Colonic mucosa (tissue), 4 donors: ENCODE measurements around the gene KCNJ6. TPM values are rescaled to one million over a fixed set of nuclear protein-coding genes. Genes with fewer than 3 reads are reported as not detected.

Experiments
- DNase-seq: peaks from one replicate; pipeline ENCODE4 v3.0.0-alpha.2; 2020
- H3K27ac ChIP-seq: fragments of 200-600 bp; one replicate; pipeline ENCODE4 v1.8.0; 2021
- H3K27me3 ChIP-seq: fragments of 200-600 bp; one replicate; pipeline ENCODE4 v1.8.0; 2021
- H3K36me3 ChIP-seq: fragments of 200-600 bp; one replicate; pipeline ENCODE4 v1.8.0; 2021
- H3K4me1 ChIP-seq: fragments of 200-600 bp; one replicate; pipeline ENCODE4 v1.8.0; 2021; ENCODE audit warnings: mild to moderate bottlenecking
- H3K4me3 ChIP-seq: fragments of 200-600 bp; one replicate; pipeline ENCODE4 v1.8.0; 2021
- H3K9ac ChIP-seq, 2 donors: one replicate each; pipeline ENCODE4 v1.7.0; 2013; ENCODE audit warnings: control low read depth in 2 of 2, low read depth in 2 of 2, low read length in 2 of 2
- H3K9me3 ChIP-seq: fragments of 200-600 bp; one replicate; pipeline ENCODE4 v1.8.0; 2021
- CTCF ChIP-seq: fragments of 200-600 bp; IDR thresholded peaks from one replicate; pipeline ENCODE4 v1.8.0; 2022; ENCODE audit warnings: antibody characterized with exemption, mild to moderate bottlenecking
- intact Hi-C: fragments of 100-400 bp; cut with DNase I; formaldehyde crosslinking; loops from one replicate; pipeline ENCODE4 v1.14.1; 2022
- total RNA-seq, 2 donors: library from RNA; stranded (reverse); fragmentation: NEBNext Ultra II Directional in 1 of 2; extraction: Animal tissue kit (Norgen Biotek cat#: 25700) in 1 of 2; gene quantifications; one replicate each; pipeline ENCODE4 v1.2.1, GENCODE V29; 2021
- donor health status: healthy.
- donor health status: DM: no; HTN: no; CAD: no.
- donor health status: DM: no; HTN: no; CAD: no.

The KCNJ6 gene
- total RNA-seq, 2 donors from 2014 or later = 0.05 to 0.21 TPM

GRCh38 chr21:37861561-37861960 lies 54.7 kb downstream of the KCNJ6 start:
- Histone ChIP-seq H3K27ac (no peak overlapping the region), H3K36me3 (no peaks in the 10 kb centered on the region), H3K27me3 (no peaks in the 10 kb centered on the region), H3K4me3 (no peak overlapping the region), H3K9me3 (no peaks in the 10 kb centered on the region), H3K9ac (no peak overlapping the region), H3K4me1 (no peaks in the 10 kb centered on the region)
- DNase-seq = no peak
- no peak for TF ChIP-seq CTCF
- intact Hi-C loops = no loop called here

- no peak for TF ChIP-seq CTCF
- intact Hi-C loops = no loop called here
- Histone ChIP-seq H3K9me3 (no peaks in the 10 kb centered on the region), H3K27ac (no peak overlapping the region), H3K9ac (no peak overlapping the region), H3K36me3 (no peaks in the 10 kb centered on the region), H3K4me3 (no peak overlapping the region), H3K27me3 (no peaks in the 10 kb centered on the region), H3K4me1 (no peaks in the 10 kb centered on the region)
- no peak for DNase-seq
Observed at GRCh38 chr21:37860416-37860815, 55.8 kb downstream of the KCNJ6 start.

GRCh38 chr21:37855647-37856625 lies 60.3 kb downstream of the KCNJ6 start:
- no peak for DNase-seq
- TF ChIP-seq CTCF = no peak
- H3K27ac ChIP-seq = no peak overlapping the region
- H3K4me3 ChIP-seq = no peak overlapping the region
- no peaks in the 10 kb centered on the region for H3K36me3 ChIP-seq
- no peak overlapping the region for H3K9ac ChIP-seq
- no peaks in the 10 kb centered on the region for H3K27me3 ChIP-seq
- H3K4me1 ChIP-seq = no peaks in the 10 kb centered on the region
- intact Hi-C loops = no loop called here
- H3K9me3 ChIP-seq = no peaks in the 10 kb centered on the region

- Histone ChIP-seq H3K4me1 (no peaks in the 10 kb centered on the region), H3K9me3 (no peaks in the 10 kb centered on the region), H3K36me3 (no peaks in the 10 kb centered on the region), H3K27ac (no peak overlapping the region), H3K4me3 (no peak overlapping the region), H3K9ac (no peak overlapping the region), H3K27me3 (no peaks in the 10 kb centered on the region)
- intact Hi-C loops = no loop called here
- no peak for TF ChIP-seq CTCF
- no peak for DNase-seq
Observed at GRCh38 chr21:37855271-37855646, 61.0 kb downstream of the KCNJ6 start.

GRCh38 chr21:37849506-37850102 lies 66.7 kb downstream of the KCNJ6 start:
- no peak for TF ChIP-seq CTCF
- Histone ChIP-seq H3K27me3 (no peaks in the 10 kb centered on the region), H3K36me3 (no peaks in the 10 kb centered on the region), H3K4me3 (no peak overlapping the region), H3K27ac (no peak overlapping the region), H3K9me3 (no peaks in the 10 kb centered on the region), H3K9ac (no peak overlapping the region), H3K4me1 (no peaks in the 10 kb centered on the region)
- no peak for DNase-seq
- intact Hi-C loops = no loop called here
